GM12891 (cell line): ENCODE data around the gene HAPLN2.
A peak's percentile ranks its signal among the peaks of the same experiment; 100 is the strongest.

ENCODE experiments used
- DNase-seq: peaks from one replicate; pipeline ENCODE4 v3.0.0; 2011; ENCODE audit warnings: low spot score; ENCODE audit not compliant: insufficient read length
- FAIRE-seq: peaks from 2 replicates; lab custom pipeline; 2011; peaks lifted over from hg19 to GRCh38; lab: Jason Lieb, UNC
- PAX5 ChIP-seq: IDR thresholded peaks from 2 replicates; pipeline ENCODE4 v1.6.1; 2011; ENCODE audit warnings: low read length, moderate library complexity, mild to moderate bottlenecking; ENCODE audit not compliant: insufficient read depth, severe bottlenecking
- POLR2A ChIP-seq: IDR thresholded peaks from 2 replicates; pipeline ENCODE4 v1.6.1; 2011; ENCODE audit warnings: low read depth, low read length, control low read depth
- POLR2AphosphoS5 ChIP-seq: IDR thresholded peaks from 2 replicates; pipeline ENCODE4 v1.6.1; 2011; ENCODE audit warnings: low read depth, low read length, control low read depth
- POU2F2 ChIP-seq: IDR thresholded peaks from 2 replicates; pipeline ENCODE4 v1.6.1; 2011; ENCODE audit warnings: low read depth, mild to moderate bottlenecking, control low read depth, low read length, moderate library complexity
- SPI1 ChIP-seq: IDR thresholded peaks from 2 replicates; pipeline ENCODE4 v1.6.1; 2011; ENCODE audit warnings: low read depth, low read length, control low read depth
- TAF1 ChIP-seq: IDR thresholded peaks from 2 replicates; pipeline ENCODE4 v1.6.1; 2011; ENCODE audit warnings: low read depth, low read length, control low read depth

The HAPLN2 gene

GRCh38 chr1:156660752-156661112 lies 41.5 kb downstream of the HAPLN2 start:
- DNase-seq (no peak), FAIRE-seq (no peak)
- TF ChIP-seq POU2F2 = no peak
- TF ChIP-seq PAX5 = no peak
- TF ChIP-seq TAF1 = no peak
- TF ChIP-seq SPI1 = no peak
- TF ChIP-seq POLR2AphosphoS5 = no peak

GRCh38 chr1:156662005-156662799 lies 43.0 kb downstream of the HAPLN2 start:
- DNase-seq = no peak
- TF ChIP-seq SPI1 (peak; percentile 85), TAF1 (no peak), POLR2A (no peak)
- FAIRE-seq = peak; percentile 20

GRCh38 chr1:156662800-156663055 lies 43.5 kb downstream of the HAPLN2 start:
- TF ChIP-seq POLR2A = no peak
- no peak for TF ChIP-seq TAF1
- TF ChIP-seq SPI1 = no peak
- DNase-seq (no peak), FAIRE-seq (no peak)

GRCh38 chr1:156663178-156663577 lies 44.0 kb downstream of the HAPLN2 start:
- no peak for DNase-seq
- FAIRE-seq = no peak
- TF ChIP-seq TAF1 = no peak
- no peak for TF ChIP-seq POLR2A
- TF ChIP-seq PAX5 = no peak

- TF ChIP-seq POLR2A (0 out of 2 replicates have a peak, but pooled peaks have one; percentile 13), POLR2AphosphoS5 (no peak)
- no peak for FAIRE-seq
- no peak for DNase-seq
Observed at GRCh38 chr1:156664046-156664766, 45.0 kb downstream of the HAPLN2 start.

GRCh38 chr1:156664767-156665411 lies 45.7 kb downstream of the HAPLN2 start:
- FAIRE-seq (peak; percentile 71), DNase-seq (peak; percentile 83)
- TF ChIP-seq POU2F2 (no peak), SPI1 (peak; percentile 23; the same call in 1 of the 2 replicates), POLR2A (0 out of 2 replicates have a peak, but pooled peaks have one; percentile 15), POLR2AphosphoS5 (no peak), TAF1 (no peak), PAX5 (no peak)

- DNase-seq = no peak
- no peak for TF ChIP-seq PAX5
- no peak for TF ChIP-seq POLR2A
- TF ChIP-seq SPI1 = no peak
- TF ChIP-seq POU2F2 = no peak
- no peak for TF ChIP-seq POLR2AphosphoS5
- TF ChIP-seq TAF1 = no peak
- FAIRE-seq = no peak
Observed at GRCh38 chr1:156665539-156665938, 46.3 kb downstream of the HAPLN2 start.

- DNase-seq (no peak), FAIRE-seq (no peak)
- no peak for TF ChIP-seq POU2F2
- TF ChIP-seq SPI1 = no peak
- no peak for TF ChIP-seq POLR2A
- TF ChIP-seq POLR2AphosphoS5 = no peak
- TF ChIP-seq TAF1 = no peak
- TF ChIP-seq PAX5 = no peak
Observed at GRCh38 chr1:156666862-156667609, 47.8 kb downstream of the HAPLN2 start.

- FAIRE-seq (no peak), DNase-seq (no peak)
- TF ChIP-seq POLR2A (no peak), SPI1 (no peak), POU2F2 (no peak), TAF1 (no peak), PAX5 (no peak), POLR2AphosphoS5 (no peak)
Observed at GRCh38 chr1:156667610-156667967, 48.4 kb downstream of the HAPLN2 start.
